Prostate gland (tissue), 2 donors: ENCODE measurements around the gene COX20. TPM values are rescaled to one million over a fixed set of nuclear protein-coding genes. Genes with fewer than 3 reads are reported as not detected.

Source experiments
- DNase-seq: peaks from one replicate; pipeline ENCODE4 v3.0.0-alpha.2; 2019; ENCODE audit warnings: low spot score
- H3K27ac ChIP-seq, 2 donors: fragments of 200-600 bp; sonication (generic); 2 replicates each; pipeline ENCODE4 v1.5.1; 2017 to 2019
- H3K27me3 ChIP-seq: fragments of 200-600 bp; sonication (generic); replicated peaks from 2 replicates; pipeline ENCODE4 v1.5.1; 2019; ENCODE audit not compliant: insufficient read depth
- H3K36me3 ChIP-seq, 2 donors: fragments of 200-600 bp; sonication (generic); 1 replicate in 1 of 2; 2 replicates in 1 of 2; pipeline versions ENCODE4 v1.5.1 to v1.8.1; 2017 to 2019
- H3K4me1 ChIP-seq: fragments of 200-600 bp; sonication (generic); replicated peaks from 2 replicates; pipeline ENCODE4 v1.5.1; 2019
- H3K4me3 ChIP-seq, 2 donors: fragments of 200-600 bp; sonication (generic); 2 replicates each; pipeline ENCODE4 v1.5.1; 2017 to 2019
- H3K9me3 ChIP-seq: fragments of 200-600 bp; sonication (generic); 2 replicates; pipeline ENCODE4 v1.5.1; 2017
- CTCF ChIP-seq, 4 experiments: fragments of 200-600 bp in 2 of 4; fragments of 450-650 bp in 2 of 4; sonication (generic) in 2 of 4; IDR thresholded peaks; 1 replicate in 3 of 4; 2 replicates in 1 of 4; pipeline ENCODE4 v1.5.1; 2016 to 2019; ENCODE audit warnings: antibody characterized with exemption in 4 of 4, mild to moderate bottlenecking in 2 of 4, moderate library complexity in 2 of 4
- POLR2A ChIP-seq: fragments of 450-650 bp; IDR thresholded peaks from one replicate; pipeline ENCODE4 v1.6.1; 2016; ENCODE audit warnings: antibody characterized with exemption, mild to moderate bottlenecking
- POLR2AphosphoS5 ChIP-seq: sonication (generic); formaldehyde crosslinking; IDR thresholded peaks from one replicate; pipeline ENCODE4 v1.6.1; 2017; ENCODE audit warnings: antibody characterized with exemption
- WGBS: methylation state at CpG from one replicate; pipeline ENCODE4 v1.1.5; 2018; 5-methylcytosine and 5-hydroxymethylcytosine counted together
- intact Hi-C: fragments of 100-400 bp; cut with DNase I; formaldehyde crosslinking; loops from one replicate; pipeline ENCODE4 v1.14.2; 2022
- total RNA-seq, 2 donors: library from RNA; depleted of rRNA; stranded (reverse); fragments of >200 nt; gene quantifications; one replicate each; pipeline ENCODE4 v1.1.0, GENCODE V29; 2016

The COX20 gene
- total RNA-seq, 2 donors from 2014 or later, result 46.8 to 78.4 TPM

GRCh38 chr1:244807138-244807537, 28.3 kb upstream of the COX20 start:
- intact Hi-C loops, result no loop called here
- no peaks in the 10 kb centered on the region for H3K9me3 ChIP-seq
- H3K27me3 ChIP-seq, result no peaks in the 10 kb centered on the region
- H3K4me3 ChIP-seq, result no peak overlapping the region
- no peak overlapping the region for H3K27ac ChIP-seq
- no peak for DNase-seq
- H3K4me1 ChIP-seq, result no peaks in the 10 kb centered on the region
- TF ChIP-seq CTCF (IDR thresholded peaks at IDR 0.05) (no peak), POLR2AphosphoS5 (no peak), POLR2A (no peak)
- H3K36me3 ChIP-seq, result no peaks in the 10 kb centered on the region

GRCh38 chr1:244810221-244810620, 25.2 kb upstream of the COX20 start:
- Histone ChIP-seq H3K9me3 (no peaks in the 10 kb centered on the region), H3K36me3 (no peaks in the 10 kb centered on the region), H3K4me3 (no peak overlapping the region), H3K27me3 (no peaks in the 10 kb centered on the region), H3K4me1 (no peaks in the 10 kb centered on the region), H3K27ac (no peak overlapping the region)
- intact Hi-C loops, result no loop called here
- 93% methylated on average over 22 of the region's 22 CpGs for WGBS
- TF ChIP-seq CTCF (IDR thresholded peaks at IDR 0.05), result no peak
- TF ChIP-seq POLR2A, result no peak
- no peak for DNase-seq

- intact Hi-C loops, result no loop called here
- Histone ChIP-seq H3K4me1 (no peaks in the 10 kb centered on the region), H3K27ac (no peak overlapping the region), H3K9me3 (no peaks in the 10 kb centered on the region), H3K27me3 (no peaks in the 10 kb centered on the region), H3K36me3 (no peaks in the 10 kb centered on the region), H3K4me3 (no peak overlapping the region)
- 75% methylated on average over 6 of the region's 6 CpGs for WGBS
- no peak for DNase-seq
- no peak for TF ChIP-seq POLR2A
Measured at GRCh38 chr1:244813327-244813726, 22.1 kb upstream of the COX20 start.

GRCh38 chr1:244815600-244816099, 19.8 kb upstream of the COX20 start:
- no peak for DNase-seq
- Histone ChIP-seq H3K27me3 (no peaks in the 10 kb centered on the region), H3K36me3 (no peaks in the 10 kb centered on the region), H3K9me3 (no peaks in the 10 kb centered on the region), H3K4me3 (no peak overlapping the region), H3K4me1 (no peaks in the 10 kb centered on the region), H3K27ac (no peak overlapping the region)
- TF ChIP-seq CTCF (IDR thresholded peaks at IDR 0.05), result no peak
- no peak for TF ChIP-seq POLR2AphosphoS5
- TF ChIP-seq POLR2A, result no peak
- intact Hi-C loops, result no loop called here
- WGBS, result 63% methylated on average over 15 of the region's 15 CpGs

- TF ChIP-seq POLR2A (no peak), CTCF (IDR thresholded peaks at IDR 0.05) (no peak), POLR2AphosphoS5 (no peak)
- H3K4me3 ChIP-seq, result no peak overlapping the region
- DNase-seq, result no peak
- H3K27me3 ChIP-seq, result no peaks in the 10 kb centered on the region
- no peak overlapping the region for H3K27ac ChIP-seq
- WGBS, result 84% methylated on average over 12 of the region's 12 CpGs
- no peaks in the 10 kb centered on the region for H3K36me3 ChIP-seq
- no peaks in the 10 kb centered on the region for H3K4me1 ChIP-seq
- intact Hi-C loops, result no loop called here
- no peaks in the 10 kb centered on the region for H3K9me3 ChIP-seq
Measured at GRCh38 chr1:244817415-244817894, 18.0 kb upstream of the COX20 start.
